A549 (cell line): Measurements from ENCODE around the gene DSTYK. TPM values are rescaled to one million over a fixed set of nuclear protein-coding genes. Genes with fewer than 3 reads are reported as not detected.
A peak's percentile ranks its signal among the peaks of the same experiment; 100 is the strongest.

ENCODE experiments used
- CBX8 ChIP-seq: fragments of 200-600 bp; sonication (generic); IDR thresholded peaks from 2 replicates; pipeline ENCODE4 v1.6.1; 2016
- CEBPB ChIP-seq, 2 experiments: fragments of >200 bp in 1 of 2; sonication (Bioruptor Twin) in 1 of 2; formaldehyde crosslinking in 1 of 2; IDR thresholded peaks; 2 replicates each; pipeline ENCODE4 v1.6.1; 2012 to 2016
- CHD4 ChIP-seq: fragments of 200-600 bp; sonication (generic); IDR thresholded peaks from 2 replicates; pipeline ENCODE4 v1.6.1; 2016; ENCODE audit warnings: antibody characterized with exemption, mild to moderate bottlenecking, borderline replicate concordance
- CTCF ChIP-seq: fragments of >200 bp; sonication (Bioruptor Twin); formaldehyde crosslinking; IDR thresholded peaks from 3 replicates; pipeline ENCODE4 v1.5.1; 2016
- E2F6 ChIP-seq: IDR thresholded peaks from 2 replicates; pipeline ENCODE4 v1.6.1; 2012; ENCODE audit warnings: low read depth, borderline replicate concordance
- FOSB ChIP-seq: fragments of 250-450 bp; sonication (Bioruptor Pico); IDR thresholded peaks from 2 replicates; pipeline ENCODE4 v1.5.0; 2020; ENCODE audit warnings: mild to moderate bottlenecking, moderate library complexity
- HDAC2 ChIP-seq: fragments of 200-600 bp; sonication (generic); IDR thresholded peaks from 2 replicates; pipeline ENCODE4 v1.6.1; 2016
- HEYL ChIP-seq: fragments of 250-450 bp; sonication (Bioruptor Pico); IDR thresholded peaks from 2 replicates; pipeline ENCODE4 v1.8.0; 2021; ENCODE audit warnings: mild to moderate bottlenecking, moderate library complexity
- HOXA7 ChIP-seq: fragments of 250-450 bp; sonication (Bioruptor Pico); IDR thresholded peaks from 2 replicates; pipeline ENCODE4 v1.5.0; 2020; ENCODE audit warnings: mild to moderate bottlenecking, moderate library complexity
- HOXB13 ChIP-seq: fragments of 250-450 bp; sonication (Bioruptor Pico); IDR thresholded peaks from 2 replicates; pipeline ENCODE4 v1.5.0; 2020; ENCODE audit warnings: low read depth, mild to moderate bottlenecking, moderate library complexity
- HOXB5 ChIP-seq: fragments of 250-450 bp; sonication (Bioruptor Pico); IDR thresholded peaks from 2 replicates; pipeline ENCODE4 v1.5.0; 2020; ENCODE audit warnings: mild to moderate bottlenecking, moderate library complexity
- JUN ChIP-seq, 2 experiments: fragments of >200 bp; sonication (Bioruptor Twin); formaldehyde crosslinking; IDR thresholded peaks; 2 replicates in 1 of 2; 3 replicates in 1 of 2; pipeline ENCODE4 v1.6.1; 2016 to 2017
- KDM1A ChIP-seq: fragments of 200-600 bp; sonication (generic); IDR thresholded peaks from 2 replicates; pipeline ENCODE4 v1.6.1; 2016; ENCODE audit warnings: low read depth, mild to moderate bottlenecking
- MAZ ChIP-seq: fragments of 150-350 bp; IDR thresholded peaks from 2 replicates; pipeline ENCODE4 v1.6.1; 2014; ENCODE audit warnings: antibody characterized with exemption, low read depth, low read length, borderline replicate concordance
- MYC ChIP-seq: IDR thresholded peaks from 2 replicates; pipeline ENCODE4 v1.6.1; 2012; ENCODE audit warnings: mild to moderate bottlenecking, inconsistent platforms, low read length, improper control_type of control experiment, borderline replicate concordance
- NFE2L2 ChIP-seq: fragments of 150-350 bp; conservative IDR thresholded peaks from 2 replicates; pipeline ENCODE4 v1.6.1; 2014; ENCODE audit warnings: low read length
- NPAS2 ChIP-seq: fragments of 250-450 bp; sonication (Bioruptor Pico); IDR thresholded peaks from 2 replicates; pipeline ENCODE4 v1.8.0; 2022; ENCODE audit warnings: mild to moderate bottlenecking, moderate library complexity, borderline replicate concordance
- PHF8 ChIP-seq: fragments of 200-600 bp; sonication (generic); IDR thresholded peaks from 2 replicates; pipeline ENCODE4 v1.6.1; 2016; ENCODE audit warnings: low read depth, mild to moderate bottlenecking, antibody characterized with exemption, moderate library complexity, borderline replicate concordance
- POLR2A ChIP-seq: IDR thresholded peaks from 2 replicates; pipeline ENCODE4 v1.6.1; 2012; ENCODE audit warnings: mild to moderate bottlenecking, low read length
- RCOR1 ChIP-seq: fragments of 150-350 bp; IDR thresholded peaks from 2 replicates; pipeline ENCODE4 v1.6.1; 2014; ENCODE audit warnings: antibody characterized with exemption, low read length, low read depth
- RFX5 ChIP-seq: fragments of 450-650 bp; IDR thresholded peaks from 2 replicates; pipeline ENCODE4 v1.7.1; 2014; ENCODE audit warnings: antibody characterized with exemption, mild to moderate bottlenecking, moderate library complexity
- RNF2 ChIP-seq: fragments of 200-600 bp; sonication (generic); IDR thresholded peaks from 2 replicates; pipeline ENCODE4 v1.6.1; 2016; ENCODE audit warnings: low read depth, mild to moderate bottlenecking, antibody characterized with exemption, moderate library complexity, borderline replicate concordance
- SMC3 ChIP-seq: fragments of >200 bp; sonication (Bioruptor Twin); formaldehyde crosslinking; IDR thresholded peaks from 3 replicates; pipeline ENCODE4 v1.6.1; 2018; ENCODE audit warnings: inconsistent platforms
- SREBF2 ChIP-seq: fragments of 450-650 bp; IDR thresholded peaks from 2 replicates; pipeline ENCODE4 v1.6.1; 2014; ENCODE audit warnings: mild to moderate bottlenecking, moderate library complexity
- ZC3H11A ChIP-seq: fragments of 450-650 bp; IDR thresholded peaks from 2 replicates; pipeline ENCODE4 v1.6.1; 2014; ENCODE audit warnings: antibody characterized with exemption, mild to moderate bottlenecking
- polyA plus RNA-seq, 4 experiments: library from polyadenylated mRNA; depleted of rRNA in 3 of 4; stranded (reverse); fragments of >200 nt; fragmentation: RNase III in 1 of 4; extraction: RNeasy Plus Mini Kit Qiagen cat#74134 plus additional on column Dnase treatment in 1 of 4; gene quantifications; 2 replicates in 3 of 4; 3 replicates in 1 of 4; pipeline ENCODE4 v1.2.3, GENCODE V29; 2011 to 2017
- TF ChIP-seq, protein P1 (sequence below): fragments of 200-600 bp; sonication (generic); IDR thresholded peaks from 2 replicates; pipeline ENCODE4 v1.6.1; 2016; ENCODE audit warnings: antibody characterized with exemption, mild to moderate bottlenecking, moderate library complexity
- TF ChIP-seq, protein P2 (sequence below): fragments of 250-450 bp; sonication (Bioruptor Pico); IDR thresholded peaks from 2 replicates; pipeline ENCODE4 v1.5.0; 2020; ENCODE audit warnings: low read depth, mild to moderate bottlenecking, moderate library complexity
- TF ChIP-seq, protein P3 (sequence below): IDR thresholded peaks from 2 replicates; pipeline ENCODE4 v1.6.1; 2012
- TF ChIP-seq, protein P4 (sequence below): IDR thresholded peaks from 2 replicates; pipeline ENCODE4 v1.6.1; 2012
- TF ChIP-seq, protein P5 (sequence below): fragments of 150-350 bp; IDR thresholded peaks from 2 replicates; pipeline ENCODE4 v1.6.1; 2014; ENCODE audit warnings: low read depth, mild to moderate bottlenecking, low read length

The DSTYK gene
- polyA plus RNA-seq, 2 of the 4 experiments (the other 2 are of a cell fraction) = 8.6 to 9.0 TPM

- no peak for TF ChIP-seq CHD4
- TF ChIP-seq RCOR1 = no peak
- no peak for TF ChIP-seq PHF8
- TF ChIP-seq POLR2A = no peak
- no peak for TF ChIP-seq SMC3
- no peak for TF ChIP-seq HEYL (CRISPR knock-in tag)
- TF ChIP-seq, protein P1, sequence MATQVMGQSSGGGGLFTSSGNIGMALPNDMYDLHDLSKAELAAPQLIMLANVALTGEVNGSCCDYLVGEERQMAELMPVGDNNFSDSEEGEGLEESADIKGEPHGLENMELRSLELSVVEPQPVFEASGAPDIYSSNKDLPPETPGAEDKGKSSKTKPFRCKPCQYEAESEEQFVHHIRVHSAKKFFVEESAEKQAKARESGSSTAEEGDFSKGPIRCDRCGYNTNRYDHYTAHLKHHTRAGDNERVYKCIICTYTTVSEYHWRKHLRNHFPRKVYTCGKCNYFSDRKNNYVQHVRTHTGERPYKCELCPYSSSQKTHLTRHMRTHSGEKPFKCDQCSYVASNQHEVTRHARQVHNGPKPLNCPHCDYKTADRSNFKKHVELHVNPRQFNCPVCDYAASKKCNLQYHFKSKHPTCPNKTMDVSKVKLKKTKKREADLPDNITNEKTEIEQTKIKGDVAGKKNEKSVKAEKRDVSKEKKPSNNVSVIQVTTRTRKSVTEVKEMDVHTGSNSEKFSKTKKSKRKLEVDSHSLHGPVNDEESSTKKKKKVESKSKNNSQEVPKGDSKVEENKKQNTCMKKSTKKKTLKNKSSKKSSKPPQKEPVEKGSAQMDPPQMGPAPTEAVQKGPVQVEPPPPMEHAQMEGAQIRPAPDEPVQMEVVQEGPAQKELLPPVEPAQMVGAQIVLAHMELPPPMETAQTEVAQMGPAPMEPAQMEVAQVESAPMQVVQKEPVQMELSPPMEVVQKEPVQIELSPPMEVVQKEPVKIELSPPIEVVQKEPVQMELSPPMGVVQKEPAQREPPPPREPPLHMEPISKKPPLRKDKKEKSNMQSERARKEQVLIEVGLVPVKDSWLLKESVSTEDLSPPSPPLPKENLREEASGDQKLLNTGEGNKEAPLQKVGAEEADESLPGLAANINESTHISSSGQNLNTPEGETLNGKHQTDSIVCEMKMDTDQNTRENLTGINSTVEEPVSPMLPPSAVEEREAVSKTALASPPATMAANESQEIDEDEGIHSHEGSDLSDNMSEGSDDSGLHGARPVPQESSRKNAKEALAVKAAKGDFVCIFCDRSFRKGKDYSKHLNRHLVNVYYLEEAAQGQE = no peak
- TF ChIP-seq MYC = no peak
- TF ChIP-seq, protein P2, sequence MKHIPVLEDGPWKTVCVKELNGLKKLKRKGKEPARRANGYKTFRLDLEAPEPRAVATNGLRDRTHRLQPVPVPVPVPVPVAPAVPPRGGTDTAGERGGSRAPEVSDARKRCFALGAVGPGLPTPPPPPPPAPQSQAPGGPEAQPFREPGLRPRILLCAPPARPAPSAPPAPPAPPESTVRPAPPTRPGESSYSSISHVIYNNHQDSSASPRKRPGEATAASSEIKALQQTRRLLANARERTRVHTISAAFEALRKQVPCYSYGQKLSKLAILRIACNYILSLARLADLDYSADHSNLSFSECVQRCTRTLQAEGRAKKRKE = no peak
- TF ChIP-seq, protein P3, sequence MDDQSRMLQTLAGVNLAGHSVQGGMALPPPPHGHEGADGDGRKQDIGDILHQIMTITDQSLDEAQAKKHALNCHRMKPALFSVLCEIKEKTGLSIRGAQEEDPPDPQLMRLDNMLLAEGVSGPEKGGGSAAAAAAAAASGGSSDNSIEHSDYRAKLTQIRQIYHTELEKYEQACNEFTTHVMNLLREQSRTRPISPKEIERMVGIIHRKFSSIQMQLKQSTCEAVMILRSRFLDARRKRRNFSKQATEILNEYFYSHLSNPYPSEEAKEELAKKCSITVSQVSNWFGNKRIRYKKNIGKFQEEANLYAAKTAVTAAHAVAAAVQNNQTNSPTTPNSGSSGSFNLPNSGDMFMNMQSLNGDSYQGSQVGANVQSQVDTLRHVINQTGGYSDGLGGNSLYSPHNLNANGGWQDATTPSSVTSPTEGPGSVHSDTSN = no peak
- TF ChIP-seq, protein P4, sequence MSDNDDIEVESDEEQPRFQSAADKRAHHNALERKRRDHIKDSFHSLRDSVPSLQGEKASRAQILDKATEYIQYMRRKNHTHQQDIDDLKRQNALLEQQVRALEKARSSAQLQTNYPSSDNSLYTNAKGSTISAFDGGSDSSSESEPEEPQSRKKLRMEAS = peak; percentile 47; the same call in 1 of the 2 replicates
- TF ChIP-seq RFX5 = no peak
- TF ChIP-seq FOSB (CRISPR knock-in tag) = no peak
- no peak for TF ChIP-seq NFE2L2
- TF ChIP-seq KDM1A = no peak
- TF ChIP-seq, protein P5, sequence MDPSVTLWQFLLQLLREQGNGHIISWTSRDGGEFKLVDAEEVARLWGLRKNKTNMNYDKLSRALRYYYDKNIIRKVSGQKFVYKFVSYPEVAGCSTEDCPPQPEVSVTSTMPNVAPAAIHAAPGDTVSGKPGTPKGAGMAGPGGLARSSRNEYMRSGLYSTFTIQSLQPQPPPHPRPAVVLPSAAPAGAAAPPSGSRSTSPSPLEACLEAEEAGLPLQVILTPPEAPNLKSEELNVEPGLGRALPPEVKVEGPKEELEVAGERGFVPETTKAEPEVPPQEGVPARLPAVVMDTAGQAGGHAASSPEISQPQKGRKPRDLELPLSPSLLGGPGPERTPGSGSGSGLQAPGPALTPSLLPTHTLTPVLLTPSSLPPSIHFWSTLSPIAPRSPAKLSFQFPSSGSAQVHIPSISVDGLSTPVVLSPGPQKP = no peak
- no peak for TF ChIP-seq CBX8
- TF ChIP-seq RNF2 = no peak
- no peak for TF ChIP-seq HOXA7 (CRISPR knock-in tag)
- TF ChIP-seq NPAS2 (CRISPR knock-in tag) = no peak
- TF ChIP-seq HOXB13 (CRISPR knock-in tag) = no peak
- TF ChIP-seq E2F6 = no peak
- no peak for TF ChIP-seq JUN (IDR thresholded peaks at IDR 0.05)
- no peak for TF ChIP-seq HOXB5 (CRISPR knock-in tag)
- no peak for TF ChIP-seq CTCF
- TF ChIP-seq ZC3H11A = no peak
- TF ChIP-seq CEBPB (IDR thresholded peaks at IDR 0.05) = peak in 1 of 2 experiments; percentile 38; a peak in 1 of 4 replicates
- no peak for TF ChIP-seq SREBF2
- no peak for TF ChIP-seq HDAC2
- TF ChIP-seq MAZ = no peak
Measured at GRCh38 chr1:205172729-205173366, 38.7 kb downstream of the DSTYK start (continued).
